GM12874 (cell line): ENCODE measurements around the gene FAM168B.

Source experiments
- CTCF ChIP-seq: IDR thresholded peaks from 2 replicates; pipeline ENCODE4 v1.5.1; 2011; ENCODE audit warnings: low read depth, mild to moderate bottlenecking, control low read depth, low read length, moderate library complexity; ENCODE audit not compliant: insufficient read depth

Gene FAM168B

GRCh38 chr2:131004446-131005209 lies 88.6 kb downstream of the FAM168B start:
- TF ChIP-seq CTCF: no peak

GRCh38 chr2:130998561-130998960 lies 94.7 kb downstream of the FAM168B start:
- TF ChIP-seq CTCF: no peak
